GM19397 (cell line): Measurements from ENCODE around the gene ZAR1L.

Source experiments
- ATAC-seq: cut with Tn5 transposase; IDR thresholded peaks from one replicate; pipeline ENCODE4 v1.9.1; 2021; ENCODE audit warnings: mild to moderate bottlenecking, moderate library complexity; ENCODE audit not compliant: unreplicated experiment

Gene ZAR1L

GRCh38 chr13:32257649-32258048 lies 57.5 kb downstream of the ZAR1L start:
- no peak for ATAC-seq

- ATAC-seq: no peak
These were observed 58.9 kb downstream of the ZAR1L start for GRCh38 chr13:32256243-32256642.

- no peak for ATAC-seq
These were observed 59.4 kb downstream of the ZAR1L start for GRCh38 chr13:32255724-32256109.

GRCh38 chr13:32254916-32255723 lies 60.0 kb downstream of the ZAR1L start:
- ATAC-seq: no peak

- no peak for ATAC-seq
These were observed 60.7 kb downstream of the ZAR1L start for GRCh38 chr13:32254416-32254815.

GRCh38 chr13:32253911-32254399 lies 61.2 kb downstream of the ZAR1L start:
- no peak for ATAC-seq
